A549 (cell line): ENCODE data around the gene ZNF133.

Experiments
- CEBPB ChIP-seq, 2 experiments: fragments of >200 bp in 1 of 2; sonication (Bioruptor Twin) in 1 of 2; formaldehyde crosslinking in 1 of 2; IDR thresholded peaks; 2 replicates each; pipeline ENCODE4 v1.6.1; 2012 to 2016
- EHMT2 ChIP-seq: fragments of 200-600 bp; sonication (generic); IDR thresholded peaks from 2 replicates; pipeline ENCODE4 v1.6.1; 2016; ENCODE audit warnings: antibody characterized with exemption, low read depth, mild to moderate bottlenecking, moderate library complexity
- JUN ChIP-seq, 2 experiments: fragments of >200 bp; sonication (Bioruptor Twin); formaldehyde crosslinking; IDR thresholded peaks; 2 replicates in 1 of 2; 3 replicates in 1 of 2; pipeline ENCODE4 v1.6.1; 2016 to 2017
- MYC ChIP-seq: IDR thresholded peaks from 2 replicates; pipeline ENCODE4 v1.6.1; 2012; ENCODE audit warnings: mild to moderate bottlenecking, inconsistent platforms, low read length, improper control_type of control experiment, borderline replicate concordance
- POLR2A ChIP-seq: IDR thresholded peaks from 2 replicates; pipeline ENCODE4 v1.6.1; 2012; ENCODE audit warnings: mild to moderate bottlenecking, low read length
- RAD21 ChIP-seq, 2 experiments: fragments of >200 bp in 1 of 2; sonication (Bioruptor Twin) in 1 of 2; formaldehyde crosslinking in 1 of 2; IDR thresholded peaks in 1 of 2; conservative IDR thresholded peaks in 1 of 2; 2 replicates in 1 of 2; 3 replicates in 1 of 2; pipeline ENCODE4 v1.6.1; 2012 to 2018; ENCODE audit warnings: inconsistent platforms in 1 of 2
- REST ChIP-seq: fragments of 200-600 bp; sonication (generic); IDR thresholded peaks from 2 replicates; pipeline ENCODE4 v1.6.1; 2016; ENCODE audit warnings: antibody characterized with exemption, mild to moderate bottlenecking, moderate library complexity
- ZFP36 ChIP-seq: fragments of 450-650 bp; IDR thresholded peaks from 2 replicates; pipeline ENCODE4 v1.6.1; 2014; ENCODE audit warnings: borderline replicate concordance; ENCODE audit not compliant: partially characterized antibody
- ZNF302 ChIP-seq: fragments of 250-450 bp; sonication (Bioruptor Pico); IDR thresholded peaks from 2 replicates; pipeline ENCODE4 v1.9.0; 2021; ENCODE audit warnings: inconsistent platforms, mild to moderate bottlenecking, moderate library complexity
- TF ChIP-seq, protein P1 (sequence below): fragments of >200 bp; sonication (Bioruptor Twin); formaldehyde crosslinking; IDR thresholded peaks from 3 replicates; pipeline ENCODE4 v1.5.1; 2016
- TF ChIP-seq, protein P2 (sequence below): IDR thresholded peaks from 2 replicates; pipeline ENCODE4 v1.6.1; 2012

- TF ChIP-seq RAD21 (conservative IDR thresholded peaks at IDR 0.05 in 1 of 2, IDR thresholded peaks at IDR 0.05 in 1 of 2): no peak
- TF ChIP-seq, protein P1, sequence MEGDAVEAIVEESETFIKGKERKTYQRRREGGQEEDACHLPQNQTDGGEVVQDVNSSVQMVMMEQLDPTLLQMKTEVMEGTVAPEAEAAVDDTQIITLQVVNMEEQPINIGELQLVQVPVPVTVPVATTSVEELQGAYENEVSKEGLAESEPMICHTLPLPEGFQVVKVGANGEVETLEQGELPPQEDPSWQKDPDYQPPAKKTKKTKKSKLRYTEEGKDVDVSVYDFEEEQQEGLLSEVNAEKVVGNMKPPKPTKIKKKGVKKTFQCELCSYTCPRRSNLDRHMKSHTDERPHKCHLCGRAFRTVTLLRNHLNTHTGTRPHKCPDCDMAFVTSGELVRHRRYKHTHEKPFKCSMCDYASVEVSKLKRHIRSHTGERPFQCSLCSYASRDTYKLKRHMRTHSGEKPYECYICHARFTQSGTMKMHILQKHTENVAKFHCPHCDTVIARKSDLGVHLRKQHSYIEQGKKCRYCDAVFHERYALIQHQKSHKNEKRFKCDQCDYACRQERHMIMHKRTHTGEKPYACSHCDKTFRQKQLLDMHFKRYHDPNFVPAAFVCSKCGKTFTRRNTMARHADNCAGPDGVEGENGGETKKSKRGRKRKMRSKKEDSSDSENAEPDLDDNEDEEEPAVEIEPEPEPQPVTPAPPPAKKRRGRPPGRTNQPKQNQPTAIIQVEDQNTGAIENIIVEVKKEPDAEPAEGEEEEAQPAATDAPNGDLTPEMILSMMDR: no peak
- no peak for TF ChIP-seq ZNF302 (CRISPR knock-in tag)
- TF ChIP-seq CEBPB (IDR thresholded peaks at IDR 0.05): no peak
- TF ChIP-seq MYC: no peak
- TF ChIP-seq REST: no peak
- TF ChIP-seq POLR2A: no peak
- TF ChIP-seq EHMT2: no peak
- no peak for TF ChIP-seq ZFP36
- no peak for TF ChIP-seq JUN (IDR thresholded peaks at IDR 0.05)
- TF ChIP-seq, protein P2, sequence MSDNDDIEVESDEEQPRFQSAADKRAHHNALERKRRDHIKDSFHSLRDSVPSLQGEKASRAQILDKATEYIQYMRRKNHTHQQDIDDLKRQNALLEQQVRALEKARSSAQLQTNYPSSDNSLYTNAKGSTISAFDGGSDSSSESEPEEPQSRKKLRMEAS: no peak
Measured at GRCh38 chr20:18304618-18305017, 16.3 kb downstream of the ZNF133 start.
